GF-D8 (cell line): ENCODE results near the gene CDH26.

Experiments used
- DNase-seq: peaks from one replicate; lab custom pipeline; 2025; lab: John Stamatoyannopoulos, UW

Gene CDH26

GRCh38 chr20:60063739-60064380 lies 105.6 kb downstream of the CDH26 start:
- DNase-seq, result no peak
